Gastrocnemius medialis (tissue), 4 donors: Measurements from ENCODE around the gene UNC13A.

Experiments used
- CTCF ChIP-seq, 5 experiments: fragments of 450-650 bp in 3 of 5; fragments of 200-600 bp in 2 of 5; sonication (generic) in 2 of 5; IDR thresholded peaks in 4 of 5; conservative IDR thresholded peaks in 1 of 5; 1 replicate in 4 of 5; 2 replicates in 1 of 5; pipeline ENCODE4 v1.5.1; 2016 to 2019; ENCODE audit warnings: antibody characterized with exemption in 5 of 5, mild to moderate bottlenecking in 3 of 5, moderate library complexity in 3 of 5
- POLR2A ChIP-seq, 2 donors: fragments of 450-650 bp; IDR thresholded peaks; one replicate each; pipeline ENCODE4 v1.6.1; 2017; ENCODE audit warnings: antibody characterized with exemption in 2 of 2, mild to moderate bottlenecking in 2 of 2, moderate library complexity in 2 of 2

- TF ChIP-seq CTCF (IDR thresholded peaks at IDR 0.05 in 4 of 5, conservative IDR thresholded peaks at IDR 0.05 in 1 of 5) (no peak), POLR2A (IDR thresholded peaks at IDR 0.05) (no peak)
These were observed 855 bp downstream of the UNC13A start for GRCh38 chr19:17687141-17687856.
